ENCODE results near the gene BACH2. TPM values are rescaled to one million over a fixed set of nuclear protein-coding genes. Genes with fewer than 3 reads are reported as not detected.
"Not testable (repeated sequence)": the region's sequence is repeated elsewhere in the genome, so short reads cannot be mapped to it uniquely, and the experiment has no call there.

BACH2 gene
- total RNA-seq, 2 donors from 2014 or later, result 53.7 to 69.9 TPM

- H3K36me3 Mint-ChIP-seq (ENCODE audit: low read depth), result peaks cover 8% of the 10 kb centered on the region
- peaks cover 21% of the 10 kb centered on the region for H3K4me1 Mint-ChIP-seq
- ATAC-seq, result no peak
- no peaks in the 10 kb centered on the region for H3K9me3 ChIP-seq (ENCODE audit: control insufficient read depth, low read length, poor library complexity, severe bottlenecking)
- H3K27me3 Mint-ChIP-seq, result peaks cover 11% of the 10 kb centered on the region
- no peak overlapping the region for H3K4me3 Mint-ChIP-seq
- H3K27ac Mint-ChIP-seq, result no peak overlapping the region
- DNase-seq, result no peak
Observed at GRCh38 chr6:90146921-90147649, 149.6 kb downstream of the BACH2 start.

- no peaks in the 10 kb centered on the region for H3K9me3 ChIP-seq (ENCODE audit: control insufficient read depth, low read length, poor library complexity, severe bottlenecking)
- H3K36me3 Mint-ChIP-seq (ENCODE audit: low read depth), result peaks cover 8% of the 10 kb centered on the region
- peaks cover 21% of the 10 kb centered on the region for H3K4me1 Mint-ChIP-seq
- no peak overlapping the region for H3K27ac Mint-ChIP-seq
- no peak overlapping the region for H3K4me3 Mint-ChIP-seq
- DNase-seq (no peak), ATAC-seq (no peak)
- H3K27me3 Mint-ChIP-seq, result peaks cover 11% of the 10 kb centered on the region
Observed at GRCh38 chr6:90146024-90146423, 150.6 kb downstream of the BACH2 start.

- H3K4me1 Mint-ChIP-seq, result peaks cover 22% of the 10 kb centered on the region
- DNase-seq, result no peak
- ATAC-seq, result no peak
- no peak overlapping the region for H3K4me3 Mint-ChIP-seq
- H3K36me3 Mint-ChIP-seq (ENCODE audit: low read depth), result peaks cover 11% of the 10 kb centered on the region
- H3K27me3 Mint-ChIP-seq, result peaks cover 11% of the 10 kb centered on the region
- no peak overlapping the region for H3K27ac Mint-ChIP-seq
- H3K9me3 ChIP-seq (ENCODE audit: control insufficient read depth, low read length, poor library complexity, severe bottlenecking), result no peaks in the 10 kb centered on the region
Observed at GRCh38 chr6:90144928-90145555, 151.6 kb downstream of the BACH2 start.

GRCh38 chr6:90144396-90144795 is 152.2 kb downstream of the BACH2 start:
- Mint-ChIP-seq H3K27me3 (peaks cover 11% of the 10 kb centered on the region), H3K4me1 (peaks cover 22% of the 10 kb centered on the region), H3K4me3 (no peak overlapping the region), H3K36me3 (ENCODE audit: low read depth) (peaks cover 11% of the 10 kb centered on the region), H3K27ac (no peak overlapping the region)
- ATAC-seq, result no peak
- DNase-seq, result no peak
- no peaks in the 10 kb centered on the region for H3K9me3 ChIP-seq (ENCODE audit: control insufficient read depth, low read length, poor library complexity, severe bottlenecking)

- H3K27ac Mint-ChIP-seq, result no peak overlapping the region
- no peak overlapping the region for H3K4me3 Mint-ChIP-seq
- DNase-seq (no peak), ATAC-seq (no peak)
- H3K36me3 Mint-ChIP-seq (ENCODE audit: low read depth), result peaks cover 4% of the 10 kb centered on the region
- no peaks in the 10 kb centered on the region for H3K27me3 Mint-ChIP-seq
- H3K9me3 ChIP-seq (ENCODE audit: control insufficient read depth, low read length, poor library complexity, severe bottlenecking), result no peaks in the 10 kb centered on the region
- peaks cover 20% of the 10 kb centered on the region for H3K4me1 Mint-ChIP-seq
Observed at GRCh38 chr6:90140683-90141082, 156.0 kb downstream of the BACH2 start.

GRCh38 chr6:90139272-90139817 is 157.3 kb downstream of the BACH2 start:
- H3K4me3 Mint-ChIP-seq, result no peak overlapping the region
- ATAC-seq (no peak), DNase-seq (no peak)
- no peaks in the 10 kb centered on the region for H3K27me3 Mint-ChIP-seq
- H3K36me3 Mint-ChIP-seq (ENCODE audit: low read depth), result peaks cover 3% of the 10 kb centered on the region
- H3K4me1 Mint-ChIP-seq, result peaks cover 15% of the 10 kb centered on the region
- no peaks in the 10 kb centered on the region for H3K9me3 ChIP-seq (ENCODE audit: control insufficient read depth, low read length, poor library complexity, severe bottlenecking)
- no peak overlapping the region for H3K27ac Mint-ChIP-seq

- peaks cover 18% of the 10 kb centered on the region for H3K4me1 Mint-ChIP-seq
- DNase-seq (no peak), ATAC-seq (no peak)
- H3K9me3 ChIP-seq (ENCODE audit: control insufficient read depth, low read length, poor library complexity, severe bottlenecking), result no peaks in the 10 kb centered on the region
- no peak overlapping the region for H3K4me3 Mint-ChIP-seq
- H3K27me3 Mint-ChIP-seq, result no peaks in the 10 kb centered on the region
- peak overlapping the region; percentile 59 for H3K27ac Mint-ChIP-seq
- H3K36me3 Mint-ChIP-seq (ENCODE audit: low read depth), result peaks cover 3% of the 10 kb centered on the region
Observed at GRCh38 chr6:90136837-90137568, 159.6 kb downstream of the BACH2 start.

GRCh38 chr6:90136176-90136575 is 160.5 kb downstream of the BACH2 start:
- Mint-ChIP-seq H3K4me1 (peaks cover 18% of the 10 kb centered on the region), H3K36me3 (ENCODE audit: low read depth) (peaks cover 3% of the 10 kb centered on the region), H3K27ac (peak overlapping the region; percentile 59), H3K27me3 (no peaks in the 10 kb centered on the region), H3K4me3 (no peak overlapping the region)
- ATAC-seq (no peak), DNase-seq (no peak)
- H3K9me3 ChIP-seq (ENCODE audit: control insufficient read depth, low read length, poor library complexity, severe bottlenecking), result no peaks in the 10 kb centered on the region

- no peak for ATAC-seq
- peak overlapping the region; percentile 59 for H3K27ac Mint-ChIP-seq
Observed at GRCh38 chr6:90135667-90136066, 161.0 kb downstream of the BACH2 start.

GRCh38 chr6:90133664-90134063 is 163.0 kb downstream of the BACH2 start:
- H3K36me3 Mint-ChIP-seq (ENCODE audit: low read depth); H3K27ac Mint-ChIP-seq: not testable (repeated sequence)

More at GRCh38 chr6:90135667-90136066, 161.0 kb downstream of the BACH2 start:
- H3K36me3 Mint-ChIP-seq (ENCODE audit: low read depth), result peaks cover 3% of the 10 kb centered on the region
- H3K4me1 Mint-ChIP-seq, result peaks cover 18% of the 10 kb centered on the region
- H3K4me3 Mint-ChIP-seq, result no peak overlapping the region
- no peaks in the 10 kb centered on the region for H3K9me3 ChIP-seq (ENCODE audit: control insufficient read depth, low read length, poor library complexity, severe bottlenecking)
- no peak for DNase-seq
- no peaks in the 10 kb centered on the region for H3K27me3 Mint-ChIP-seq

GRCh38 chr6:90131614-90132423 is 164.8 kb downstream of the BACH2 start:
- Mint-ChIP-seq H3K27me3 (no peaks in the 10 kb centered on the region), H3K27ac (no peak overlapping the region), H3K4me3 (no peak overlapping the region), H3K4me1 (peaks cover 13% of the 10 kb centered on the region), H3K36me3 (ENCODE audit: low read depth) (no peaks in the 10 kb centered on the region)
- DNase-seq (no peak), ATAC-seq (no peak)
- H3K9me3 ChIP-seq (ENCODE audit: control insufficient read depth, low read length, poor library complexity, severe bottlenecking), result no peaks in the 10 kb centered on the region

More at GRCh38 chr6:90133664-90134063, 163.0 kb downstream of the BACH2 start:
- not testable (repeated sequence) for DNase-seq; H3K4me3 Mint-ChIP-seq; H3K9me3 ChIP-seq (ENCODE audit: control insufficient read depth, low read length, poor library complexity, severe bottlenecking); H3K27me3 Mint-ChIP-seq; ATAC-seq
- peaks cover 15% of the 10 kb centered on the region for H3K4me1 Mint-ChIP-seq

GRCh38 chr6:90131125-90131524 is 165.5 kb downstream of the BACH2 start:
- H3K9me3 ChIP-seq (ENCODE audit: control insufficient read depth, low read length, poor library complexity, severe bottlenecking), result no peaks in the 10 kb centered on the region
- no peaks in the 10 kb centered on the region for H3K36me3 Mint-ChIP-seq (ENCODE audit: low read depth)
- H3K4me3 Mint-ChIP-seq, result no peak overlapping the region
- H3K27ac Mint-ChIP-seq, result no peak overlapping the region
- DNase-seq (no peak), ATAC-seq (no peak)
- H3K27me3 Mint-ChIP-seq, result no peaks in the 10 kb centered on the region
- H3K4me1 Mint-ChIP-seq, result peaks cover 13% of the 10 kb centered on the region

Measured in T-helper 17 cell (primary cell).